Measurements from ENCODE around the gene KRT17.
"Not testable (repeated sequence)": the region's sequence is repeated elsewhere in the genome, so short reads cannot be mapped to it uniquely, and the experiment has no call there.

The KRT17 gene

DNA sequence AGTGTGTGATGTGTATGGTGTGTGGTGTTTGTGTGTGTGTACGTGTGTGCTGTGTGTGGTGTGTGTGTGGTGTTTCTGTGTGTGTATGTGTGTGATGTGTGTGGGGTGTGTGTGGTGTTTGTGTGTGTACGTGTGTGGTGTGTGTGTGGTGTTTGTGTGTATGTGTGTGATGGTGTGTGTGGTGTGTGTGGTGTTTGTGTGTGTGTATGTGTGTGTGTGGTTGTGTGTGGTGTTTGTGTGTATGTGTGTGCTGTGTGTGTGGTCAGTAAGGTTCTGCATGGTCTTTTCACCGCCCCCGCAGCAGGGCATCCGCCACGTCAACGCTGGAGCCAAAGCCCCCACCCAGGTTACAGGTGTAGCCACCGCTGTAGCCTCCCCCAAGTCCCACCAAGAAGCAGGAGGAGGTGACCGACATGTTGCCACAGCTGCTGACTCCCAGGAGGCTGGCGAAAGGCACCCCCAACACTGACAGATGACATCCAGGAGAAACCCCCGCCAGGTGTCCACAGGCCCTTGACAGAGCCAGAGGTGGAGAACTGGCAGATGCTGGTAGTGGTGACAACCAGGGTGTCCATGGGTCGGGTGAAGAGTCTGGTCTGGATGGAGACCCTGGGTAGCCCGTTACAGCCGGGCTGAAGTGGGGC is 9.3 kb upstream of the KRT17 start:
- DNase-seq: no peak

- no peak for DNase-seq
Measured at GRCh38 chr17:41632482-41633105, 8.2 kb upstream of the KRT17 start.

- no peak for DNase-seq
Measured at GRCh38 chr17:41631898-41632285, 7.5 kb upstream of the KRT17 start.

GRCh38 chr17:41631025-41631897 is 6.9 kb upstream of the KRT17 start:
- no peak for DNase-seq

DNA sequence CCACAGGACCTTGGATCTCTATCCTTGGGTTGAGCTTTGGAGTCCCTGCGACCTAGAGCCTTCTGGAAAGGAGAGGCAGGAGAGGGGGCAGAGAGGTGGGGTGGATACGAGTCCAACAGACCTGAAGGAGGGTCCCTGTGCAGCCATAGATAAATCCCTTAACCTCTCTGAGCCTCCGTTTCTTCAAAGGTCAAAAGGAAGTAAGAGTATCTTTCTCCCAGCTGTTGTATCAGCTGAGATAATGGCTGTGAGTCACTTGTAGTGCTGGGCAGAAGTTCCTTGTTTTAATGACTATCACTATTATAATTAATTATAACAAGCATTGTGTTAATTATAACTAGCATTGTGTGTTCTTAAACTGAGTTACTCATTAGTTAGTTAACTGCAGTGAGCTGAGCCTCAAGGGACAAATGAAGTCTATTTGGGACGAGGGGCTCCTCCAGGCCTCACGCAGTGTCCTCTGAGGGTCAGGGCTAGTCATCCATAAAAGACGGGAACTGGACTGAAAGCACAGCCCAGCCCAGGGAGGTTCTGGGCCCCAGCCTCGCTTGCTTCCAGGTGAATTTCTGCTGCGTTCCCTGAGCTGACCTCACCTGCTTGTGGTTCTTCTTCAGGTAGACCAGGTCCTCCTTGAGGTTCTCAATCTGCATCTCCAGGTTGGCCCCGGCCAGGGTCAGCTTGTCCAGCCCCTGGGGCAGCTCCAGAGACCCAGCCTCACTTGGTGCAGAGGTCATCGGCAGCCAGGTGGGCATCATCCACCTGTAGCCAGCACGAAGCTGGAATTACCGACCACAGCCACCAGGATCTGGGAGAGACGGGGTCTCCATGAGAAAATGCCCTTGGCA is 5.7 kb upstream of the KRT17 start:
- no peak for DNase-seq

GRCh38 chr17:41629316-41629715 is 4.9 kb upstream of the KRT17 start:
- no peak for DNase-seq

DNA sequence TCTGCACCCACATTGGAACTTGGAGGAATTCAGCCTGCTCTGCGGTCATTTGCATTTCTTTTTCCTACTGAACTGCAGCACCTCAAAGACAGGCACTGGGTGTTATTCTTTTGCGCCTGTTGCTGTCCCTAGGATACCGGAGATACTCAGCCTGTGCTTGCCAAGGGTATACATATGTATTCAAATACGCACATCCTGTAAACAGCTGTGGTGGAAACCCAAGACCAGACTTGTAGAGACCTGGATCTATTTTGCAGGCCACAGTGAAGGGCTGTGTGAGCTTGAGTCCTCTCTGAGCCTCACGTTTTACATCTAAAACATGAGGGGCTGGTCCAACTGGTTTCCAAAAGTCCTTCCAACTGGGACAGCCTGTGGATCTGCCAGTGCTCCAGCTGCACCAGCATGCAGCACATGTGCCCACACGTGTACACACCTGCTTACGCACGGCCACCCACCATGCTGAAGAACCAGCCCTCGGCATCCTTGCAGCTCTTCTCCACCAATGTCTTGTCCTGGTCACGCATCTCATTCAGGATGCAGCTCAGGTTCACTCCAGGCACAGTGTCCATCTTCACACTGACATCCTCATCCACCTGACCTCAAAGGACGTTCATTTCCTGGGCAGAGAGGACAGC is 4.4 kb upstream of the KRT17 start:
- DNase-seq: not testable (repeated sequence)

- DNase-seq: not testable (repeated sequence)
Measured at GRCh38 chr17:41628073-41628370, 3.6 kb upstream of the KRT17 start.

DNA sequence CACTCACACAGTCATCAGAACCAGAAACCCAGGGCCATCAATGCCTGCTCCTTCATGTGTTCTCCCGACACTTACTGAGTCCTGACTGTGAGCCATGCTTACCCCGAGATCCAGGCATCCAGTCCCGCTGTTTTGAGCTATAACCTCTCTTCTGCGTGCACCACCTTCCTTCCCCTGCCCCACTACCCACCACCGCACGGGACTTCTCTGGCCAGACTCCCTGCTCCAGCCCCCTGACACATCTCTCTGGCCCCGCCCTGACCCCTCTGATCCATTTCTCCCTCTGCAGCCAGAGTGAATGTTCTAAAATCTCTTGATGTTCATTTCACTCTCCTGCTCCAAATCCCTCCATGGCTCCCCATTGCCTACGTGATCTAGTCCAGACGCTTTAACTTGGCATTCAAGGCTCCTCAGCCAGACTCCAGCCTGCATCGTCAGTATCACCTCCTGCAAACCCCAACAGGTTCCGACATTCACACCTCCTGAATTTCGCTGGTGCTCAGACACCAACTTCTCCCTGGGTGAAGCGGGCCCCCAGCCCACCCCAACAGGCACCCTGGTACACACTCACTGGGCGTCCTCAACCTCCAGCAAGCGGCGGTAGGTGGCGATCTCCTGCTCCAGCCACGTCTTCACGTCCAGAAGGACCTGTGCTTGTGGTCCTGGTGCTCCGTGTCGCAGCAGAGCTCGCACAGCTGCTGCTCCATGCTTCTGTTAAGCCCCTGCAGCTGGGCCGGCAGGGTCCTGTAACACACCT is 3.1 kb upstream of the KRT17 start:
- DNase-seq: no peak

- DNase-seq: not testable (repeated sequence)
Measured at GRCh38 chr17:41626914-41627295, 2.5 kb upstream of the KRT17 start.

DNA sequence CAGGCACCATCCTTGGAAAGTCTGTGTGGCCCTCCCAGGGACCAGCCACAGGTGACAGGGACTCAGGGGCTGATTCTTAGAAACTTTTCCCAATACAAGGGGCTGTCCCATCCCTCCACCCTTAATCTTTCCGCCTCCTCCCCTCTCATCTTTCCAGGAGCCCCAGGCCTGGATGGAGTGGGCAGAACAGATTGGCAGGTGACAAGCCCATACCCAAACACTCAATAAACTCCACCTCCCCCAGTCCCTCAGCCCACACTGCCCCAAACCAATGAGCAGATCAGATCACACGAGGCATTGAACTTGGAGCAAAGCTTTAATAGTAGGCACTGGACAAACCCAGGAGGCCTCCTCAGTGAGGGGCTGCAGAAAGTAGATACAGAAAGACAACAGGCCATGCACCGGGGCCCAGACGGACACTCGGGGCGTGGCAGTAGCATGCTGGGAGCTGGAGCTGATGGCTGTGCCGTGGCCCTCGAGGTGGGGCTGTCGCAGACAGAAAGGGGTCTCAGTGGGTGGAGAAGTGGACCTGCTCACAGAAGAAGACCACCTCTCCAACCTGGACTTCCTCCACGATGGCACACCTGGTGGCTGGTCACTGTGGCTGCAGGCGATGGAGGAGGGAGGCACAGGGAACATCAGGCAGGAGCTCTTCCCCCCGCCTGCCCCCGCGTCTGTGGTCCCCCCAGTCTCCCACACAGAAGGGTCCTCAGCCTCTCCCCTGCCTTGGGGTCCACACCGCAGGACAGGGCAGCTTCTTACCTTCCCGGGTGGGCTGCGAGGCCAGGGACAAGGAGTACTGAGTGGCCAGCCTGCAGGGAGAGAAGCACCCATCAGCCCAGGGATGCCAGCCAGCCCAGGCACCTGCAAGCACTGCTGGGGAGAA is 1.9 kb upstream of the KRT17 start:
- not testable (repeated sequence) for DNase-seq

- DNase-seq: no peak
Measured at GRCh38 chr17:41625602-41626001, 1.2 kb upstream of the KRT17 start.

DNA sequence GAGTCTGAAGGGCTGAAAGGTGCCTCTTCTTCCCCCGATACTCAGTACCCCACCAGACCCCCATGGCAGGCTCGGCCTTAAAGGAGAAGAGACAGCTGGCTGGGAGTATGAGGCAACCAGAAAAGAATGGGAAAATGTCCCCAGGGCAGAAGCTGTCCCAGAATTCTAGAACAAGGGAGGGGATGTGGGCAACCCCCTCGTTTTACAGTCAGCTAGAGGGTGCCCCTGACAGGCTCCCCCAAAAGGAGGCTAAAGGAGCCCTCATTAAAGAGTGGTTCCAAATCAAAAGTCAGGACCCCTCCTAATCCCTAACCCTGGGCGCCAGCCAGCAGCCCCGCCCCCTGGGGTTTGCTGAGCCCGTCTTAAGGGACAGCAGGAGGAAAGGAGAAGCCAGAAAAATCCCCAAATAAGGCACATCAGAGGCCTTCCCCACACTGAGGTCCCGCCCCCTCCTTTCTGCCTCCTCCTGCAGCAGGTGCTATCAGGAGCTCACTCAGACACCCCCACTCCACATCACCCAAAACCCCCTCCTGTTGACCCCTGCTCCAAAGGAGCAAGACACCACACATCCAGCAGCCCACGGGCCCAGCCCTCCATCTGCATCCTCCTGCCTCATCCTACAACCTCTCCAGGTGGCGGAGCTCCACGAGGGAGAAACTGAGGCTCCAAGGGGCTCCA is 1.1 kb downstream of the KRT17 start:
- DNase-seq: not testable (repeated sequence)

- not testable (repeated sequence) for DNase-seq
Measured at GRCh38 chr17:41622340-41623183, 1.8 kb downstream of the KRT17 start.

GRCh38 chr17:41621916-41622315 is 2.5 kb downstream of the KRT17 start:
- DNase-seq: no peak

DNA sequence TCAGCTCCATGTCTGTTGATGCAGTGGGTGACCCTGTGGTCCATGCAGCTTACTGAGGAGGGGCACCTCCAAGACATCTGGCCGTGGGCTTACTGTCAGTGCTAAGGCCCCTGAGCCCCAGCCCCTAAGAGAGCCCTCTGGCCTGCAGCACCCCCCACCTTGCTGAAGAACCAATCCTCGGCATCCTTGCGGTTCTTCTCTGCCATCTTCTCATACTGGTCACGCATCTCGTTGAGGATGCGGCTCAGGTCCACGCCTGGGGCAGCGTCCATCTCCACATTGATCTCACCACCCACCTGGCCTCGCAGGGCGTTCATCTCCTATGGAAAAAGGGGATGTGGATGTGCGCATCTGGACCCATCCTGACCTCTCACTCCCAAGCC is 2.9 kb downstream of the KRT17 start:
- DNase-seq: not testable (repeated sequence)

DNA sequence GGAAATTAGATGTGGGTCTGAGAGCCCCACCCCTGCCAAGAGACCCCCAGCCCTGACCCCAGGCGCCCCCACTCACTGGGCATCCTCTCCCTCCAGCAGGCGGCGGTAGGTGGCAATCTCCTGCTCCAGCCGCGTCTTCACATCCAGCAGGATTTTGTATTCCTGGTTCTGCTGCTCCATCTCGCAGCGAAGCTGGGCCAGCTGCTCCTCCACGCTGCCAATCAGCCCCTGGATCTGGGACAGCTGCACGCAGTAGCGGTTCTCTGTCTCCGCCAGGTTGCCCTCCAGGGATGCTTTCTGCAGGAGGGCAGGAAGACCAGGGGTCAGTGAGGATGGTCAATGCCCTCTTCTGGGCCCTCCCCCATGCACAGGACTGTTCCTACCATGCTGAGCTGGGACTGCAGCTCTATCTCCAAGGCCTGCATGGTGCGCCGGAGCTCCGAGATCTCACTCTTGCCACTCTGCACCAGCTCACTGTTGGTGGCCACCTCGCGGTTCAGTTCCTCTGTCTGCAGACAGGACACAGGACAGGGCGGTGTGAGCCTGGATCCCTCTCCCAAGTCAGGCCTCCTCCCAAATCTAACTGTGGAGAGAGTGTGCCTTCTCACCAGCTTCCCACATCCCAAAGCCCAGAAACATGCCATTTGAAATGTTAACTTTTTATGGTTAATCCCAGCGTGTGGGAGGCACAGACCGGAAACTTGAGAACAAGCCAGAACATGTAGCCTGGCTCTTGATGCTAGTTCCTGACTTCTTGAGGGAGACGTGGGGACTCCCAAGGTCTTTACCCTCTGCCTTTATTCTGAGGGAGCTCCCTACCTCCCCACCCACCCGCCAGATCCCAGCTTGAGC is 3.6 kb downstream of the KRT17 start:
- no peak for DNase-seq

- DNase-seq: not testable (repeated sequence)
Measured at GRCh38 chr17:41619927-41620582, 4.3 kb downstream of the KRT17 start.

Measured in stimulated activated CD4-positive, alpha-beta T cell treated with anti-CD3 and anti-CD28 coated beads, Interleukin-12 subunit alpha, Interleukin-12 subunit beta, amount 100 ng/mL, for 4 hours (primary cell).